ENCODE measurements around the gene MXRA8. TPM values are rescaled to one million over a fixed set of nuclear protein-coding genes. Genes with fewer than 3 reads are reported as not detected.
A peak's percentile ranks its signal among the peaks of the same experiment; 100 is the strongest.

Gene MXRA8
- total RNA-seq, 1 donor from 2014 or later: 345 TPM

DNA sequence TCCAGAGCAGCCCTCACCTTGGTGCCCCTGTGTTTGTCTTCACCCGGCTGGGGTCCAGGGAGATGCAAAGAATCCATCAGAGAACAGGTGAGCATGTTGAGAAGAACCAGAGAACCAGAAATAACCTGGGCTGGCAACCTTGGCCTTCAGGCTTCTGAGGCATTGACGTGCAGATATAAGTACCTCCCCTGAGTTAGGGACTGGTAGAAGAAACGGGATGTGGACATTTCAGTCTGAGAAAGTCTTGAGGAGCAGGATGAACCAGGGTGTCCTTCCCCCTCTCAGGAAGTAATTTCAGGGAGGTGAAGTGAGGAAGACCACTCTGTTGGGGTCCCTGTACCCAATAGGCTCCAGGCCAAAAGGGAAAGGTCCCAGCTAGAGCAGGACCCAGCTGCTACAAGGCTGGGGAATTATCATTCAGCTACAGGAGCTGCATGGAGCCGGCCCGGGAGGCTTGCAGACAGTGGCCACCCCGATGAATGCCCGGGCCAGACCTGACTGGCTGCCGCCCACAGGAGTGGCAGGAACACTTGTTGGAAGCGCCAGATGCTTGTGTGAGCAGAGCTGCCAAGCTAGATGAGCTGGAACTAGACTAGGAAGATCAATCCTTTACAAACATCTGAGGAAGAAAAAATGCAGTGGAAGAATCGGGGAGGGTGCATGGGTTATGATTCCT, 18.3 kb upstream of the MXRA8 start:
- no peak for DNase-seq (ENCODE audit: low spot score in 2 of 2)
- intact Hi-C loops (cut with DNase I): no loop called here
- Histone ChIP-seq H3K36me3 (peaks cover 10 to 12% of the 10 kb centered on the region in 2 donors), H3K9me3 (no peaks in the 10 kb centered on the region), H3K27me3 (no peaks in the 10 kb centered on the region), H3K4me3 (no peak overlapping the region), H3K4me1 (peaks cover 22 to 23% of the 10 kb centered on the region in 2 donors), H3K27ac (peak overlapping the region; percentile 97 to 98)
- TF ChIP-seq, protein P1, sequence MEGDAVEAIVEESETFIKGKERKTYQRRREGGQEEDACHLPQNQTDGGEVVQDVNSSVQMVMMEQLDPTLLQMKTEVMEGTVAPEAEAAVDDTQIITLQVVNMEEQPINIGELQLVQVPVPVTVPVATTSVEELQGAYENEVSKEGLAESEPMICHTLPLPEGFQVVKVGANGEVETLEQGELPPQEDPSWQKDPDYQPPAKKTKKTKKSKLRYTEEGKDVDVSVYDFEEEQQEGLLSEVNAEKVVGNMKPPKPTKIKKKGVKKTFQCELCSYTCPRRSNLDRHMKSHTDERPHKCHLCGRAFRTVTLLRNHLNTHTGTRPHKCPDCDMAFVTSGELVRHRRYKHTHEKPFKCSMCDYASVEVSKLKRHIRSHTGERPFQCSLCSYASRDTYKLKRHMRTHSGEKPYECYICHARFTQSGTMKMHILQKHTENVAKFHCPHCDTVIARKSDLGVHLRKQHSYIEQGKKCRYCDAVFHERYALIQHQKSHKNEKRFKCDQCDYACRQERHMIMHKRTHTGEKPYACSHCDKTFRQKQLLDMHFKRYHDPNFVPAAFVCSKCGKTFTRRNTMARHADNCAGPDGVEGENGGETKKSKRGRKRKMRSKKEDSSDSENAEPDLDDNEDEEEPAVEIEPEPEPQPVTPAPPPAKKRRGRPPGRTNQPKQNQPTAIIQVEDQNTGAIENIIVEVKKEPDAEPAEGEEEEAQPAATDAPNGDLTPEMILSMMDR (IDR thresholded peaks at IDR 0.05): no peak

DNA sequence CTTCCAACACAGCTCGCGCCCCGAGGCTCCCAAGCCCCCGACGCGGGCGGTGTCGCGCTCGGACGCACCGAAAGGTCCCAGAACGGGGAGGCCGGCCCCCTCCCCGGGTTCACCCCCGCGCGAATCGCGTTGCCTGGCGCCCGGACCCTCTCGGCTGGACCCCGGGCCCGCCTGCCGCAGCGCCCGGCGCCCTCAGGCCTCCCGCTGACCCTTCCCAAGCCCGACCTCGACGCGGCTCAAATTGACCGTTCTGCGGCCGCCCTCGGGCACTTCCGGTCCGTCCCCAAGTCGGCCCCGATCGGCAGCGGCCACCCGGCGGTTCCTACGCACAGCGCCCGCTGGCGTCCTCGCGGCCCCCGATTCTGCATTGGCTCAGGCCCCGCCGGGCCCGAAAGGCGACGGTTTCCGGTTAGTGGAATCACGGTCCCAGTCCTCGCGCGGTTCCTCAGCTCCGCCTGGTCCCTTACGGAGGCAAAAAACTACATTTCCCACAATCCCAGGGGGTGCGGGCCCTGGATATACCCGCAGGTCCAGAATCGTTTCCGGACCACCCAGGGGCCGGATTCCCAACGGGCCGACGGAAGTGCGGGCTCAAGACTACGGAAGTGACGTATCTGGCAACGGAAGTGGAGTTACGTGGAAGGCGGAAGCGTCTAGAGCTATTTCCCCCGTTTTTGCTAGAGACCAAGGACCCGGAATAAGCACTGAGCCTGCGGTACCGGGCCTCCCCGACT, 16.7 kb upstream of the MXRA8 start, which contains the start of gene AURKAIP1:
Gene AURKAIP1, minus strand, starts transcription at position 279 of the 734 bp plus-strand sequence. CDS start 451 bp downstream, outside the sequence.
- Histone ChIP-seq H3K4me1 (peaks cover 23 to 26% of the 10 kb centered on the region in 2 donors), H3K36me3 (peaks cover 7 to 9% of the 10 kb centered on the region in 2 donors), H3K9me3 (no peaks in the 10 kb centered on the region), H3K27me3 (no peaks in the 10 kb centered on the region), H3K27ac (peak within 1 kb of the TSS; percentile 97 to 98), H3K4me3 (peak within 1 kb of the TSS; percentile 93 to 100)
- peak; percentile 96 to 99 for DNase-seq (ENCODE audit: low spot score in 2 of 2)
- intact Hi-C loops (cut with DNase I): loop anchor here (1.0 to 2.0 kb wide), 7 partner anchors 16 to 143 kb away; partner anchors contain the start of genes B3GALT6, CCNL2, DVL1 and MRPL20
- TF ChIP-seq, protein P1 (IDR thresholded peaks at IDR 0.05): peak in 2 of 3 experiments; percentile 10 to 32

GRCh38 chr1:1374589-1374928, 16.2 kb upstream of the MXRA8 start:
- peak in 1 of 2 donors; percentile 72 for DNase-seq (ENCODE audit: low spot score in 2 of 2)
- Histone ChIP-seq H3K27me3 (no peaks in the 10 kb centered on the region), H3K9me3 (no peaks in the 10 kb centered on the region), H3K36me3 (peaks cover 7 to 9% of the 10 kb centered on the region in 2 donors), H3K4me1 (peaks cover 23 to 26% of the 10 kb centered on the region in 2 donors), H3K4me3 (peak overlapping the region; percentile 93 to 100), H3K27ac (peak overlapping the region; percentile 97 to 98)
- TF ChIP-seq, protein P1 (IDR thresholded peaks at IDR 0.05): no peak
- intact Hi-C loops (cut with DNase I): loop anchor here (2.0 kb wide), 2 partner anchors 16 to 66 kb away; partner anchors contain the start of genes MXRA8 and PUSL1

- intact Hi-C loops (cut with DNase I): loop anchor here (2.0 kb wide), 2 partner anchors 15 to 65 kb away; partner anchors contain the start of genes MXRA8 and PUSL1
- peak overlapping the region; percentile 93 to 100 for H3K4me3 ChIP-seq
- DNase-seq (ENCODE audit: low spot score in 2 of 2): peak in 1 of 2 donors; percentile 64
- peak overlapping the region; percentile 97 to 98 for H3K27ac ChIP-seq
- TF ChIP-seq, protein P1 (IDR thresholded peaks at IDR 0.05): no peak
- no peaks in the 10 kb centered on the region for H3K27me3 ChIP-seq
- H3K9me3 ChIP-seq: no peaks in the 10 kb centered on the region
- peaks cover 23 to 26% of the 10 kb centered on the region in 2 donors for H3K4me1 ChIP-seq
- H3K36me3 ChIP-seq: peaks cover 7 to 9% of the 10 kb centered on the region in 2 donors
Observed at GRCh38 chr1:1373815-1374588, 15.6 kb upstream of the MXRA8 start.
